K562 (cell line): ENCODE results near the gene EFCC1. TPM values are rescaled to one million over a fixed set of nuclear protein-coding genes. Genes with fewer than 3 reads are reported as not detected.
A peak's percentile ranks its signal among the peaks of the same experiment; 100 is the strongest.

ENCODE experiments used
- CEBPG ChIP-seq, 3 experiments: fragments of 200-800 bp in 1 of 3; sonication (Bioruptor generic) in 1 of 3; sonication (generic) in 1 of 3; formaldehyde crosslinking in 1 of 3; IDR thresholded peaks in 2 of 3; conservative IDR thresholded peaks in 1 of 3; 2 replicates each; pipeline versions ENCODE4 v1.6.1 to v1.8.0; 2016 to 2022; ENCODE audit warnings: missing compliant biosample characterization in 2 of 3, missing genetic modification characterization in 2 of 3, mild to moderate bottlenecking in 1 of 3, missing genetic modification reagents in 1 of 3
- EZH2 ChIP-seq: IDR thresholded peaks from 2 replicates; pipeline ENCODE4 v1.6.1; 2012; ENCODE audit warnings: low read depth, mild to moderate bottlenecking, inconsistent platforms, low read length, borderline replicate concordance
- HDAC2 ChIP-seq: fragments of 450-650 bp; IDR thresholded peaks from 2 replicates; pipeline ENCODE4 v1.6.1; 2016; ENCODE audit warnings: mild to moderate bottlenecking
- HLTF ChIP-seq: fragments of 450-650 bp; IDR thresholded peaks from 2 replicates; pipeline ENCODE4 v1.6.1; 2016
- NONO ChIP-seq, 2 experiments: fragments of 200-400 bp in 1 of 2; fragments of 450-650 bp in 1 of 2; formaldehyde crosslinking in 1 of 2; IDR thresholded peaks; 2 replicates each; pipeline ENCODE4 v1.6.1; 2017; ENCODE audit warnings: low read depth in 2 of 2, mild to moderate bottlenecking in 2 of 2, moderate library complexity in 2 of 2, low read length in 1 of 2
- U2AF1 ChIP-seq: fragments of 200-400 bp; formaldehyde crosslinking; optimal IDR thresholded peaks from 2 replicates; pipeline ENCODE3; 2017; ENCODE audit warnings: mild to moderate bottlenecking, low read depth, low read length, moderate library complexity
- UBTF ChIP-seq, 2 experiments: IDR thresholded peaks; 2 replicates each; pipeline ENCODE4 v1.6.1; 2012; ENCODE audit warnings: improper control_type of control experiment in 2 of 2, low read depth in 2 of 2, low read length in 2 of 2, borderline replicate concordance in 1 of 2
- ZNF695 ChIP-seq: fragments of 450-650 bp; formaldehyde crosslinking; IDR thresholded peaks from 2 replicates; pipeline ENCODE4 v1.4.0; 2020; ENCODE audit warnings: mild to moderate bottlenecking, moderate library complexity
- polyA plus RNA-seq, 8 experiments: library from polyadenylated mRNA; depleted of rRNA in 4 of 8; stranded (reverse) in 5 of 8; unstranded in 3 of 8; fragments of >200 nt; fragmentation: Nextera tagmentation in 2 of 8; fragmentation: Illumina TruSeq in 1 of 8; extraction: Ambion mirVana in 2 of 8; extraction: Trizol in 1 of 8; gene quantifications; 2 replicates each; pipeline versions ENCODE4 v1.2.1 to v1.2.3, GENCODE V29; 2011 to 2014; ENCODE audit warnings: inconsistent platforms in 1 of 8, missing spikeins in 1 of 8
- total RNA-seq, 7 experiments: library from RNA; depleted of rRNA in 6 of 7; stranded (reverse); fragments of >200 nt in 6 of 7; fragmentation: Illumina TruSeq in 2 of 7; extraction: Trizol in 2 of 7; gene quantifications; 2 replicates each; pipeline versions ENCODE4 v1.2.1 to v1.2.3, GENCODE V29; 2011 to 2021; ENCODE audit warnings: low replicate concordance in 1 of 7

EFCC1 gene
- total and polyA plus RNA-seq, 9 of the 15 experiments (the other 6 are each of a cell fraction or from before 2014, with no cell fraction given) = not detected

- TF ChIP-seq CEBPG (CRISPR knock-in tag; IDR thresholded peaks at IDR 0.05) = peak; percentile 85
- peak; percentile 33 to 81; a peak in 2 of 4 replicates for TF ChIP-seq CEBPG (tag; conservative IDR thresholded peaks at IDR 0.05 in 1 of 2, IDR thresholded peaks at IDR 0.05 in 1 of 2)
- TF ChIP-seq ZNF695 (CRISPR knock-in tag) = no peak
- no peak for TF ChIP-seq U2AF1
- peak; percentile 91 for TF ChIP-seq HLTF
- no peak for TF ChIP-seq NONO (IDR thresholded peaks at IDR 0.05; ENCODE audit: low read depth in 2 of 2, low read length in 1 of 2)
- peak; percentile 92 for TF ChIP-seq HDAC2
- no peak for TF ChIP-seq UBTF (IDR thresholded peaks at IDR 0.05; ENCODE audit: borderline replicate concordance in 1 of 2, low read depth in 2 of 2, low read length in 2 of 2)
- TF ChIP-seq EZH2 = no peak
Measured at GRCh38 chr3:129016720-129017483, 15.8 kb downstream of the EFCC1 start (continued).
